EH (cell line): ENCODE data around the gene TAOK1.
"Not testable (repeated sequence)": the region's sequence is repeated elsewhere in the genome, so short reads cannot be mapped to it uniquely, and the experiment has no call there.

Experiments used
- DNase-seq: peaks from one replicate; pipeline ENCODE4 v3.0.0-alpha.2; 2015; ENCODE audit warnings: low read depth

Gene TAOK1

GRCh38 chr17:29549177-29549923, 159.2 kb downstream of the TAOK1 start:
- peak; percentile 53 for DNase-seq

- no peak for DNase-seq
Measured at GRCh38 chr17:29555840-29556239, 165.7 kb downstream of the TAOK1 start.

- DNase-seq: peak; percentile 47
Measured at GRCh38 chr17:29557085-29557738, 167.0 kb downstream of the TAOK1 start.

GRCh38 chr17:29557739-29558116, 167.6 kb downstream of the TAOK1 start:
- no peak for DNase-seq

- DNase-seq: not testable (repeated sequence)
Measured at GRCh38 chr17:29558139-29558538, 168.0 kb downstream of the TAOK1 start.

- DNase-seq: no peak
Measured at GRCh38 chr17:29559640-29560039, 169.5 kb downstream of the TAOK1 start.

- no peak for DNase-seq
Measured at GRCh38 chr17:29560316-29560715, 170.2 kb downstream of the TAOK1 start.

- no peak for DNase-seq
Measured at GRCh38 chr17:29561554-29562517, 171.7 kb downstream of the TAOK1 start.

GRCh38 chr17:29562615-29563014, 172.5 kb downstream of the TAOK1 start:
- DNase-seq: no peak

- DNase-seq: no peak
Measured at GRCh38 chr17:29563816-29564215, 173.7 kb downstream of the TAOK1 start.

GRCh38 chr17:29565643-29566472, 175.7 kb downstream of the TAOK1 start:
- no peak for DNase-seq

- DNase-seq: peak; percentile 75
Measured at GRCh38 chr17:29566473-29567303, 176.5 kb downstream of the TAOK1 start, which contains the start of gene ABHD15. ABHD15 (minus strand) TSS chr17:29567037; CDS start chr17:29566966, 71 bp downstream.

- no peak for DNase-seq
Measured at GRCh38 chr17:29567304-29567553, 177.1 kb downstream of the TAOK1 start.

GRCh38 chr17:29567554-29568330, 177.6 kb downstream of the TAOK1 start:
- peak; percentile 65 for DNase-seq

- DNase-seq: peak; percentile 79
Measured at GRCh38 chr17:29568331-29569244, 178.4 kb downstream of the TAOK1 start, which contains the start of gene TP53I13. TP53I13 (plus strand) TSS chr17:29568701; CDS start chr17:29568759, 58 bp downstream.

- peak; percentile 69 for DNase-seq
Measured at GRCh38 chr17:29569245-29569950, 179.2 kb downstream of the TAOK1 start.

GRCh38 chr17:29570521-29570920, 180.4 kb downstream of the TAOK1 start:
- no peak for DNase-seq

GRCh38 chr17:29571486-29571882, 181.3 kb downstream of the TAOK1 start:
- no peak for DNase-seq
